Activated CD4-positive, alpha-beta memory T cell treated with anti-CD3 and anti-CD28 coated beads for 36 hours (primary cell): ENCODE measurements around the gene MAFB. TPM values are rescaled to one million over a fixed set of nuclear protein-coding genes. Genes with fewer than 3 reads are reported as not detected.

Experiments
- CTCF ChIA-PET: fragments of 350-600 bp; sonication (Branson Sonifier 250); formaldehyde crosslinking; loops from one replicate; lab custom pipeline; 2021; ENCODE audit warnings: antibody characterized with exemption, inconsistent platforms; lab: Charles Lee
- POLR2A ChIA-PET: fragments of 350-600 bp; sonication (Branson Sonifier 250); formaldehyde crosslinking; loops from one replicate; lab custom pipeline; 2021; ENCODE audit warnings: antibody characterized with exemption; lab: Charles Lee
- DNase-seq: peaks from one replicate; pipeline ENCODE4 v3.0.0-alpha.2; 2020
- H3K27ac Mint-ChIP-seq: one replicate; pipeline ENCODE4 v1.8.0; 2021; ENCODE audit warnings: mixed read lengths
- H3K27me3 Mint-ChIP-seq: one replicate; pipeline ENCODE4 v1.8.0; 2021; ENCODE audit warnings: mixed read lengths
- H3K36me3 Mint-ChIP-seq: one replicate; pipeline ENCODE4 v1.8.0; 2021; ENCODE audit warnings: mixed read lengths
- H3K4me1 Mint-ChIP-seq: one replicate; pipeline ENCODE4 v1.8.0; 2021; ENCODE audit warnings: low read depth, mixed read lengths
- H3K4me3 Mint-ChIP-seq: one replicate; pipeline ENCODE4 v1.8.0; 2021; ENCODE audit warnings: mild to moderate bottlenecking, mixed read lengths
- H3K9me3 Mint-ChIP-seq: one replicate; pipeline ENCODE4 v1.8.0; 2021; ENCODE audit warnings: mixed read lengths
- intact Hi-C: fragments of 100-400 bp; cut with micrococcal nuclease; formaldehyde crosslinking; loops from one replicate; pipeline ENCODE4 v1.15.1; 2023
- total RNA-seq, 2 experiments: library from RNA; stranded (reverse); gene quantifications; one replicate each; pipeline ENCODE4 v1.2.3, GENCODE V29; 2021

The MAFB gene
- total RNA-seq, 2 experiments from 2014 or later, result not detected

DNA sequence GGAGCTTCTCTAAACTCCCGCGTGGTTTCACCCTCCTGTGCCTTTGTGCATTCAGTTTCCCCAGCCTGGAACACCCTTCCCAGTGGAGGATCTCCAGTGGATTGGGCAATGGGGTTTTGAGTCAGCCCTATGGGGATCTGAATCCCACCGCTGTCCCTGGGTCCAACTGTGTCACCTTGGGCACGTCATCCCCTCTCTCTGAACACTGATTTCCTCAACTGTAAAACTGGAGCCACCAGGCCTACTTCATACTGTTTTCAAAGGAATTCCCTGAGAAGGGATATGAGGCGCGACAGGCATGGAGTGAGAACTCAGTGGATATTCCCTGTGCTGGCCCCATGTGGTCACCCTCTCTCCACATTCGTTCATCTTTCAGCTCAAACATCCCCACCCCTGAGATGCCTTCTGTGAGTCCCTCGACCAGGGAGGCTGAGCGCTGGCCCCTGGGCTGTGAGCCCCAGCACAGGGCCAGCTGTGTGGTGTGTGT is 25.7 kb downstream of the MAFB start:
- POLR2A ChIA-PET, result no interaction called here
- no peak overlapping the region for H3K4me3 Mint-ChIP-seq

DNA sequence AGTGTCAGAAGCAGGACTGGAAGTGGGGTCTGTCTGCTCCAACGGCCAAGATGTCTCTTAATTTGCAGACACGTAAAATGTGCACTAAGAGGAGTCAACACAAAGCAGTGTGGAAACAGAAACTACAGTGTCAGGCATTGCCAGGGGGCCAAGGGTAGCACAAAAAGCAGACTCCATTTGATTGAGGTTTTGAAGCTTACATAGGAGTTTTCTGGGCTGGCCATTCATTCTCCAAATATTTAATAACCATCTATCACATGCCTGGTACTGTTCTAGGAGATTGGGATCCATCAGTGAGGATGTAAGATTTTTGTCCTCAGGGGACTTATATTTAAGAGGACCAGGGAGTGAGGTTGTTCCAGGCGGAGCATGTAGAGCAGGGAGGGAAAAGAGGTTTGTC is 29.5 kb downstream of the MAFB start:
- no peaks in the 10 kb centered on the region for H3K36me3 Mint-ChIP-seq
- no peak overlapping the region for H3K4me3 Mint-ChIP-seq
- H3K4me1 Mint-ChIP-seq, result no peaks in the 10 kb centered on the region
- peaks cover 5% of the 10 kb centered on the region for H3K27me3 Mint-ChIP-seq
- ChIA-PET POLR2A (no interaction called here), CTCF (no interaction called here)
- no peaks in the 10 kb centered on the region for H3K9me3 Mint-ChIP-seq
- intact Hi-C loops, result no loop called here
- H3K27ac Mint-ChIP-seq, result no peak overlapping the region
- DNase-seq, result no peak

More for the DNA sequence above, 25.7 kb downstream of the MAFB start:
- H3K27me3 Mint-ChIP-seq, result peaks cover 3% of the 10 kb centered on the region
- intact Hi-C loops, result no loop called here
- H3K4me1 Mint-ChIP-seq, result no peaks in the 10 kb centered on the region
- CTCF ChIA-PET, result no interaction called here
- no peaks in the 10 kb centered on the region for H3K9me3 Mint-ChIP-seq
- H3K36me3 Mint-ChIP-seq, result no peaks in the 10 kb centered on the region
- H3K27ac Mint-ChIP-seq, result no peak overlapping the region
- DNase-seq, result no peak

DNA sequence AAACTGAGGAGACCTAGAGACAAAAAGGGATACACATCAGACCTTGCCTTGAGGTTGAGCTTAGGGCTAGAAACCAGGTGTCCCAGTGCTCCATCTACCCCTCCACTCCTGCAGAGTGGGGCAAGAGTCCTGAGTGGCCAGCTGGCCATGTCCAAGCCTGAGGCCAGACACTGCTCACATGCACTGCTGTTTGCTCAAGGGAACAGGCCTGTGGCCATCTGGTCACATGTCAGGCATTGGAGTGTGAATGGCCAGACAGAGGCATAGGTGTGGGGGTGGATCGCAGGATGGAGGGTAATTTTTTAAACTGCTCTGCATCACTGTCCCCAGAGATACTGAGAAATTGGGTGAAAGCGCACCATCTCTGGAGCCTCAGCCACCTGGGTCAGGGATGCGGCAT is 30.5 kb downstream of the MAFB start:
- Mint-ChIP-seq H3K4me3 (no peak overlapping the region), H3K4me1 (no peaks in the 10 kb centered on the region), H3K36me3 (no peaks in the 10 kb centered on the region), H3K9me3 (no peaks in the 10 kb centered on the region), H3K27ac (no peak overlapping the region), H3K27me3 (peaks cover 5% of the 10 kb centered on the region)
- DNase-seq, result no peak
- ChIA-PET CTCF (no interaction called here), POLR2A (no interaction called here)
- intact Hi-C loops, result no loop called here

DNA sequence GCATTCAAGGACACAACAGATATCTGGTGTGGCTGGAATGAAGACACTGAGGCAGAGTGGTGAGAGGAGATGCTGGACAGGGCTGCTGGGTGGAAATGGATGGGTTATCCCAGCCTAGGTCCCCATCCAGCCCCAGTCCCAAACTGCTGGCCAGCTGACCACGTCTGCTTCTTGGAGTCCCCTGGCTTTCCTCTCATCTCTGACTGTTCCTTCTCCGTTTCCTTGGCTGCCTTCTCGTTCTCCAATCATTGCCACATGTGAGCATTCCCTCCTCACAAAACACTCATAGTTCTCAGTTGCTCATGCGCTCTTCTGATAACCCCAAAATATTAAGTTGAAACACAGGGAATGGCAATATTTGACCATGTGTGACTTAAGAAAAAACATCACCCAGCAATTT is 31.5 kb downstream of the MAFB start:
- Mint-ChIP-seq H3K4me3 (no peak overlapping the region), H3K27me3 (peaks cover 5% of the 10 kb centered on the region), H3K4me1 (no peaks in the 10 kb centered on the region), H3K27ac (no peak overlapping the region), H3K9me3 (no peaks in the 10 kb centered on the region), H3K36me3 (no peaks in the 10 kb centered on the region)
- POLR2A ChIA-PET, result no interaction called here
- CTCF ChIA-PET, result no interaction called here
- intact Hi-C loops, result no loop called here
- DNase-seq, result no peak

DNA sequence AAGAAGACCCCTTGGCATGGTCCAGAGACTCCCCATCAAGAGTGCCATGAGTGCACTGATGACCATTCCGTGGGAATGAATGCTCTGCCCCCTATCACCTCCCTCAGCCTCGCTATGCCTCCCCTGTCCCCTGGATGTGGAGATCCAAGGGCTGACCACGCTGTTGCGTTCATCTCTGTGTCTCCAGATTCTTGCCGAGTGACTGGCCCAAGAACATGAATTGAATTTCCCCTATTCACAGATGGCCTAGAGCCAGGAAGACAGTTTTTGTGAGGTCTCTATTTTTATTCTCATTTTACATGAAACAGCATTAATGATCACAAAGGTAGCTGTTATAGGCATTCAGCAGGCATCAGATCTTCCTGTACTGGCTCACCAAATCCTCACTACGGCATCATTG is 33.6 kb downstream of the MAFB start:
- intact Hi-C loops, result no loop called here
- no peaks in the 10 kb centered on the region for H3K36me3 Mint-ChIP-seq
- H3K9me3 Mint-ChIP-seq, result no peaks in the 10 kb centered on the region
- DNase-seq, result no peak
- no peak overlapping the region for H3K4me3 Mint-ChIP-seq
- H3K27me3 Mint-ChIP-seq, result peaks cover 5% of the 10 kb centered on the region
- CTCF ChIA-PET, result no interaction called here
- H3K27ac Mint-ChIP-seq, result no peak overlapping the region
- POLR2A ChIA-PET, result no interaction called here
- H3K4me1 Mint-ChIP-seq, result no peaks in the 10 kb centered on the region

DNA sequence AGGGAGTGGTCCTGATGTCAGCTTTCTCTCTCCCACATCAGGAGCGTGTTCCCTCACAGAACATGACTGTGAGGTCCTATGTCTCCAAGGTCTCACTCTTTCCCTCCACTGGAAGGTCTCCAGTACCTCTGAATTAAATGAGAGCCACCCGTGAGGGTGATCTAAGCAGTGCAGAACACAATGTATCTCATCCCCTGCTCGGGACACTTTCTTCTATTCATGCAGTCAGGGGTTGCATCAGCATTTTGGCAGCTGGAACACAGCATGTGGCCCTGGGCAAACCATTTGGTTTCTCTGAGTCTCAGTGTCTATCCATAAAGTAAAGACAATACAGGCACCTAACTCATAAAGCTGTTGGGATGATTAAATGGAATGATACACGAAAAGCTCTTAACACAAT is 34.2 kb downstream of the MAFB start:
- H3K36me3 Mint-ChIP-seq, result no peaks in the 10 kb centered on the region
- H3K27ac Mint-ChIP-seq, result no peak overlapping the region
- H3K4me3 Mint-ChIP-seq, result no peak overlapping the region
- H3K27me3 Mint-ChIP-seq, result peaks cover 5% of the 10 kb centered on the region
- CTCF ChIA-PET, result no interaction called here
- DNase-seq, result no peak
- intact Hi-C loops, result no loop called here
- POLR2A ChIA-PET, result no interaction called here
- no peaks in the 10 kb centered on the region for H3K9me3 Mint-ChIP-seq
- H3K4me1 Mint-ChIP-seq, result no peaks in the 10 kb centered on the region

DNA sequence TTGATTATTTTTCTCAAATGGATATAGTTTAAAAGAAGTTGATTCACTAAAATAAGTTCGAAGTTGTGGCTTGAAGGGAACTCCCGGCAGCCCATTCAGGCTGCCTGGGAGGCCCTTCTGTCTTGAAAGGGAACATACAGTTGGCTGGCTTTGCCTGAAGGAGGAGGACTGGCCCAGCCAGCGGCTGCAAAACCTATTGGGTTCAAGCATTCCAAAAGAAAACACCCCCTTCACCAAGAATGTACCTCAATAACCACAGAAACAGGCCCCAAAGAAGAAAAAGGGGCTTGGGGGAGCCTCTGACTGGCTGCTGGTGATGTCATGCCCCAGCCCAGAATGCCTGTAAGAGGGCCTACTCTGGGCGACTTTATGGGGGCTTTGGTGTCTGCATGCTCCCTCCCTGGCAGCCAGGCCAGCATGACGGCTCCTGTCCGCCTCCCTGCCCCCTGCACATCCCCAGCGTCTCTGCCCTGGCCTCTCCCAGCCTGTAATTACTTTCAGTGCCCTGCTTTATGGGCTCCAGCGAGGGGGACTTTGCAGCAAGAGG is 36.5 kb downstream of the MAFB start:
- no peaks in the 10 kb centered on the region for H3K9me3 Mint-ChIP-seq
- POLR2A ChIA-PET, result no interaction called here
- no peaks in the 10 kb centered on the region for H3K4me1 Mint-ChIP-seq

DNA sequence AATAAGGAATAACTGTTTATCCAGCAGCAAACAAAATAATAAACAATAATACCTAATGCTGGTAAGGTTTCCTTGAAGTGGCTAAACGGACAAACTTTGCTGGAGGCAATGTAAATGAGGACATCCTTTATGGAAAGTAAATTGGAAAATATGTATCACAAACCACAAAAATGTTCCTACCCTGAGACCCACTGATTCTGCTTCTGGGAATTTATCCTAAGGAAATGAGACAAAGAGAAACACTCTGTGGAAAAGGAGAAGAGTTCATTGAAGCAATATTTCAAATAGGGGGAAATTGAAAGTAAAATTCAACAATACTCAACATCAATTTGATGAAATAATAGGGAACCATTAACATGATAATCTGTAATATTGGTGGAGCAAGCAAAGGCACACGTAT is 37.9 kb downstream of the MAFB start:
- Mint-ChIP-seq H3K9me3 (no peaks in the 10 kb centered on the region), H3K4me3 (no peak overlapping the region), H3K27me3 (peaks cover 6% of the 10 kb centered on the region), H3K36me3 (no peaks in the 10 kb centered on the region), H3K27ac (no peak overlapping the region), H3K4me1 (no peaks in the 10 kb centered on the region)
- no peak for DNase-seq
- intact Hi-C loops, result no loop called here
- ChIA-PET POLR2A (no interaction called here), CTCF (no interaction called here)

More for the DNA sequence above, 36.5 kb downstream of the MAFB start:
- DNase-seq, result no peak
- Mint-ChIP-seq H3K27me3 (peaks cover 6% of the 10 kb centered on the region), H3K36me3 (no peaks in the 10 kb centered on the region), H3K4me3 (no peak overlapping the region), H3K27ac (no peak overlapping the region)
- CTCF ChIA-PET, result no interaction called here
- intact Hi-C loops, result no loop called here

DNA sequence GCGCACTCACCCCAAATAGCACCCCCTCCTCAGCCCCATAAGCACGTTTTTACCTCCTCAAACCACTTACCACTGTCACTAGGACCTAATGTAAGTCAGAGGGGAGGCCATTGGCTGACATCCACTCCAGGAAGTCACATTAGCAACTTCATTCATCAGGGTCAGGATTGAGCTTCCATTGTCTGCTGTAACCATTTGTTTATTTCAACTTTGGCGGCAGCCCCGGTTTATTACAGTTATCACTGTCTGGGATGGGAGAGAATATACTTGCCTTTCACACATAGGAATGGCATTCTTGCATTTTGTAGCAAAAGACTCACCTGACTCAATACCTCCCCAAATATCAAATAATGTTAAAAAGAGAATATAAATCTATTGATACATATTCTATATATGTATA is 38.3 kb downstream of the MAFB start:
- Mint-ChIP-seq H3K36me3 (no peaks in the 10 kb centered on the region), H3K4me1 (no peaks in the 10 kb centered on the region), H3K9me3 (no peaks in the 10 kb centered on the region), H3K27ac (no peak overlapping the region), H3K4me3 (no peak overlapping the region), H3K27me3 (peaks cover 7% of the 10 kb centered on the region)
- intact Hi-C loops, result no loop called here
- CTCF ChIA-PET, result no interaction called here
- POLR2A ChIA-PET, result no interaction called here
- no peak for DNase-seq

DNA sequence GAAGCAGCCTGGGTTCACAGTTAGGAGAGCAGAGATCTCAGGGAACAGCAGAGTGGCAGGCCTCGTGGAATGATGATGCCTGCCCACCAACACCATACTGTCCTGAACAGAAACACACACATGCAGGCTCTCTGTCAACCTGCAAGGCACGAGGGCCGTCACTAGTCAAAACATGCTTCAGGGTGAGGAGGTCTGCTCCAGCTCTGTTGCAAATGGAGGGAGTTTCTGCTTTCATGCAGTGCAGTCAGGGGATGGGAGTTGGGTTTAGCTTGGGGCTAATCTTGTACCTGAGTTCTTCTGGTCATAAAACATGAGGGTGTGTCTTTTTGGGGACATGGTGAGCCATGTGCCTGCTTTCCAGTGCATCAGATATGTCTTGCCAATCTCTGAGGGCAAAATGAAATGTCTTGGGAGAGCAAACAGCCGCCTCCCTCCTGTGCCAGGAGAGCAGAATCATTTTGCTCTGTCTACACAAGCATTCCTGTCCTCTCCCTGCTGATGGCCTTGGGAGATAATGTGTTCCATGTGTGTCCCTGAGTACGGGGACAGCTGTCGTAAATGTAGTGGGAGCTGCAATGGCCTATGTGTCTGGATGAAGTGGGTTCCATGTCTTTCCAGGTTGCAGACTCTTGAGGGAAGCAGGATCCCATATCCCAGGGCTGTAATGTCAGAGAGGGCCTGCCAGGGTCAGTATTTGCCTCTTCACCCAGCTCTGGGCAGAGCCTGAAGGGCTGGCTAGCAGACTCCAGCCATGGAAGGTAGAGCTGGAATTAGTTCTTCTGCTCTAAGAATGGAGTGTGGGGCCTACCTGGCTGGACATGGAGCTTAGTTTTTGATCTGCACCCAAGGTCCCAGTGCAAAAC is 40.6 kb downstream of the MAFB start:
- H3K4me1 Mint-ChIP-seq, result no peaks in the 10 kb centered on the region
- no peaks in the 10 kb centered on the region for H3K36me3 Mint-ChIP-seq
- H3K27me3 Mint-ChIP-seq, result peaks cover 7% of the 10 kb centered on the region
- ChIA-PET POLR2A (no interaction called here), CTCF (no interaction called here)
- no peak for DNase-seq
- no peak overlapping the region for H3K4me3 Mint-ChIP-seq
- intact Hi-C loops, result no loop called here
- no peaks in the 10 kb centered on the region for H3K9me3 Mint-ChIP-seq
- H3K27ac Mint-ChIP-seq, result no peak overlapping the region

DNA sequence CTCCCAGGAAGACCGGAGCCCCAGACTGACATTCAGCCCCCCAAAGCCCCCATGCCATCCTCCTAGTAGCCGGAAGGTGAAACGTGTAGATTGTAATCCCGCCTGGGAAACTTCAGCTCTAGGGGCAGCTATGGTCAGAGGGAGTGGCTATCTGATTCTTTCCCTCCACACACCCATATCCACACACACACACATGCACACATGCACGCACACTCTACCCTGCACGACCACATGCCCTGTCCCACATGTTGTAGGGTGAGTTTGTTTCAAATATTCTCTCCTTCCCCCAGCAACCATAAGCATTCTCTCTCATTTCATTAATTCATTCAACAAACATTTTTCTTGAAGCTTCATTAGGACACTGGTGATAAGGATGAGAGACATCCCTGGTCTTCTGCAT is 42.2 kb downstream of the MAFB start:
- Mint-ChIP-seq H3K27ac (no peak overlapping the region), H3K4me1 (no peaks in the 10 kb centered on the region), H3K9me3 (no peaks in the 10 kb centered on the region), H3K36me3 (no peaks in the 10 kb centered on the region), H3K27me3 (peaks cover 7% of the 10 kb centered on the region), H3K4me3 (no peak overlapping the region)
- ChIA-PET CTCF (no interaction called here), POLR2A (interaction anchor here (0.6 kb wide), 1 partner anchor 75 kb away, joined by 4 read pairs; no protein-coding TSS in a partner anchor)
- no peak for DNase-seq
- intact Hi-C loops, result no loop called here

DNA sequence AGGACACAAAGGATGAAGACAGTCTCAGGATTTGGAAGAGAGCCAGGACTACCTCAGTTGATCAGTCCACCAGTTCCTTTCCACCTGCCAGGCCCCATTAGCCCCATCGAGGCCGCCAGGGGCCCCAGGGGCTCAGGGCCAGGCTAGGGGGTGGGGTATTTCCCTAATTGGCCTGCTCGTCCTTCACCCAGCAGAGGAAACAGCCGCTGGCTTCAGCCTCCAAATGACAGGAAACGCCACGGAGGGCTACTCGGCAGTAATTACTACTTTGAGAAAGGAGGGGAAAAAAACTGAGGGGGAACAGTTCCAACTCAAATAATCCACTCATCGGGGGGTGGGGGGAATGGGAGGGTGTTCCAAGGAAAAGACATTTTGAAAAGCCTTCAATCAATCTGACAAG is 42.7 kb downstream of the MAFB start:
- no peaks in the 10 kb centered on the region for H3K9me3 Mint-ChIP-seq
- H3K27me3 Mint-ChIP-seq, result peaks cover 7% of the 10 kb centered on the region
- ChIA-PET POLR2A (no interaction called here), CTCF (no interaction called here)
- no peaks in the 10 kb centered on the region for H3K36me3 Mint-ChIP-seq
- H3K27ac Mint-ChIP-seq, result no peak overlapping the region
- no peak overlapping the region for H3K4me3 Mint-ChIP-seq
- no peak for DNase-seq
- intact Hi-C loops, result no loop called here
- H3K4me1 Mint-ChIP-seq, result no peaks in the 10 kb centered on the region

DNA sequence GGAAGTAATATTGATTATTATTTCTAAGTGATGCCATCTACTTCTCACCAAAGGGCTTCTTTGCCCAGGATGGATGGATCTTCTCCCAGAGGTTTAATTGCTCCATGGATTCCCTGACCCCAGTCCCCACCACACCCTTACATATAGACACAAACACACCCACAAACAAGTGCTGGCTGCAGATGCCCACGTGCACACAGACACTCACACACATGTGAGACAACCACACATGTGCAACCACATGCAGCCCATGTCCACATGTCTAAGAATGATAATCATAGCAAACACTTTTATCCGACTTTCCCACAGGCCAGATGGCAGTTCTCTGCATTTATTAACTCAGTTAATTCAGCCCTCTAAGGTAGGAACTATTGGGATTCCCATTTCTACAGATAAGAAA is 44.2 kb downstream of the MAFB start:
- DNase-seq, result no peak
- intact Hi-C loops, result no loop called here
- Mint-ChIP-seq H3K9me3 (no peaks in the 10 kb centered on the region), H3K27me3 (peaks cover 7% of the 10 kb centered on the region), H3K4me3 (no peak overlapping the region), H3K36me3 (no peaks in the 10 kb centered on the region), H3K27ac (no peak overlapping the region), H3K4me1 (no peaks in the 10 kb centered on the region)
- ChIA-PET CTCF (no interaction called here), POLR2A (no interaction called here)
